ENCODE data around the gene SLC35A3. TPM values are rescaled to one million over a fixed set of nuclear protein-coding genes. Genes with fewer than 3 reads are reported as not detected.
A peak's percentile ranks its signal among the peaks of the same experiment; 100 is the strongest.

The SLC35A3 gene
- total RNA-seq (10 to 100 TPM; 17.1 to 17.6 TPM), polyA plus RNA-seq (ENCODE audit: insufficient read depth, low read depth, low replicate concordance) (6.6 TPM)
- long read RNA-seq, donor 1, full-length matches to known transcripts, result 6 of 6 reads
- long read RNA-seq, donor 1, partial matches to known transcripts, result 0 of 6 reads
- long read RNA-seq, donor 1, other reads (novel, unspliced or antisense), result 0 of 6 reads
- long read RNA-seq, donor 2, full-length matches to known transcripts, result 2 of 2 reads
- long read RNA-seq, donor 2, partial matches to known transcripts, result 0 of 2 reads
- long read RNA-seq, donor 2, other reads (novel, unspliced or antisense), result 0 of 2 reads

- TF ChIP-seq CTCF (IDR thresholded peaks at IDR 0.05), result no peak
- no peak for TF ChIP-seq POLR2A (IDR thresholded peaks at IDR 0.05)
- no peaks in the 10 kb centered on the region for H3K36me3 ChIP-seq (ENCODE audit: low read depth, missing control alignments)
- peak within 1 kb of the TSS; percentile 74 to 96 for H3K4me3 ChIP-seq
- H3K4me1 ChIP-seq, result peaks cover 4% of the 10 kb centered on the region
- peak within 1 kb of the TSS; percentile 42 to 66 for H3K27ac ChIP-seq
- peak; percentile 76 for DNase-seq
- no peaks in the 10 kb centered on the region for H3K9me3 ChIP-seq
- WGBS, 2 donors, result 0% methylated on average over 26 to 74 of the region's 74 CpGs
- intact Hi-C loops (cut with DNase I; ENCODE audit: low total_unique reads), result no loop called here
- no peaks in the 10 kb centered on the region for H3K27me3 ChIP-seq
Observed at GRCh38 chr1:99969729-99970621, at the start of gene SLC35A3. SLC35A3 (plus strand) TSS chr1:99969996; CDS start chr1:99993555, 23,559 bp downstream.

GRCh38 chr1:99934801-99935200 is 35.0 kb upstream of the SLC35A3 start:
- no peaks in the 10 kb centered on the region for H3K4me1 ChIP-seq
- DNase-seq, result no peak
- no peak overlapping the region for H3K4me3 ChIP-seq
- no peaks in the 10 kb centered on the region for H3K9me3 ChIP-seq
- no peaks in the 10 kb centered on the region for H3K27me3 ChIP-seq
- intact Hi-C loops (cut with DNase I; ENCODE audit: low total_unique reads), result no loop called here
- no peak overlapping the region for H3K27ac ChIP-seq
- H3K36me3 ChIP-seq (ENCODE audit: low read depth, missing control alignments), result no peaks in the 10 kb centered on the region
- TF ChIP-seq POLR2A (IDR thresholded peaks at IDR 0.05) (no peak), CTCF (IDR thresholded peaks at IDR 0.05) (no peak)

GRCh38 chr1:99935534-99935933 is 34.3 kb upstream of the SLC35A3 start:
- H3K27me3 ChIP-seq, result no peaks in the 10 kb centered on the region
- H3K9me3 ChIP-seq, result no peaks in the 10 kb centered on the region
- DNase-seq, result no peak
- WGBS, 2 donors, result 87 to 97% methylated on average over 1 of the region's 1 CpG
- H3K4me1 ChIP-seq, result no peaks in the 10 kb centered on the region
- TF ChIP-seq CTCF (IDR thresholded peaks at IDR 0.05), result no peak
- TF ChIP-seq POLR2A (IDR thresholded peaks at IDR 0.05), result no peak
- no peaks in the 10 kb centered on the region for H3K36me3 ChIP-seq (ENCODE audit: low read depth, missing control alignments)
- H3K4me3 ChIP-seq, result no peak overlapping the region
- H3K27ac ChIP-seq, result no peak overlapping the region
- intact Hi-C loops (cut with DNase I; ENCODE audit: low total_unique reads), result no loop called here

GRCh38 chr1:99936071-99936470 is 33.7 kb upstream of the SLC35A3 start:
- no peaks in the 10 kb centered on the region for H3K4me1 ChIP-seq
- 92 to 96% methylated on average over 3 of the region's 3 CpGs for WGBS, 2 donors
- H3K9me3 ChIP-seq, result no peaks in the 10 kb centered on the region
- intact Hi-C loops (cut with DNase I; ENCODE audit: low total_unique reads), result no loop called here
- H3K27ac ChIP-seq, result no peak overlapping the region
- no peak for TF ChIP-seq CTCF (IDR thresholded peaks at IDR 0.05)
- no peak for TF ChIP-seq POLR2A (IDR thresholded peaks at IDR 0.05)
- H3K4me3 ChIP-seq, result no peak overlapping the region
- DNase-seq, result no peak
- no peaks in the 10 kb centered on the region for H3K36me3 ChIP-seq (ENCODE audit: low read depth, missing control alignments)
- H3K27me3 ChIP-seq, result no peaks in the 10 kb centered on the region

Measured in testis (tissue), 5 donors.